Pancreas (tissue), 10 donors: ENCODE data around the gene OBI1. TPM values are rescaled to one million over a fixed set of nuclear protein-coding genes. Genes with fewer than 3 reads are reported as not detected.

Experiments
- ATAC-seq, 4 donors: fragments of 200-7000 bp; cut with Tn5 transposase; one replicate each; pipeline versions ENCODE4 v1.8.0 to v1.9.1; 2020; ENCODE audit warnings: mild to moderate bottlenecking in 4 of 4, moderate library complexity in 4 of 4
- DNase-seq, 6 donors: peaks; one replicate each; pipeline ENCODE4 v3.0.0-alpha.2; 2020
- FAIRE-seq: peaks from 2 replicates; lab custom pipeline; 2012; peaks lifted over from hg19 to GRCh38; lab: Jason Lieb, UNC
- H3K27ac ChIP-seq, 4 donors: fragments of 200-600 bp; sonication (generic); 1 replicate in 3 of 4; 2 replicates in 1 of 4; pipeline versions ENCODE4 v1.5.0 to v1.8.0; 2020
- H3K27me3 ChIP-seq, 4 donors: fragments of 200-600 bp; one replicate each; pipeline ENCODE4 v1.8.0; 2021
- H3K36me3 ChIP-seq, 3 donors: fragments of 200-600 bp; sonication (generic) in 1 of 3; one replicate each; pipeline versions ENCODE4 v1.5.0 to v1.8.0; 2020 to 2021
- H3K4me1 ChIP-seq, 3 donors: fragments of 200-600 bp; one replicate each; pipeline ENCODE4 v1.8.0; 2021
- H3K4me3 ChIP-seq, 4 donors: fragments of 200-600 bp; sonication (generic) in 2 of 4; one replicate each; pipeline versions ENCODE4 v1.5.0 to v1.8.0; 2020 to 2021
- H3K9me3 ChIP-seq, 4 donors: fragments of 200-600 bp; one replicate each; pipeline ENCODE4 v1.8.0; 2021
- CTCF ChIP-seq, 4 donors: fragments of 200-600 bp; sonication (generic) in 3 of 4; IDR thresholded peaks; one replicate each; pipeline versions ENCODE4 v1.5.0 to v1.8.0; 2021; ENCODE audit warnings: antibody characterized with exemption in 4 of 4
- WGBS, 2 donors: extraction: QIAGEN DNeasy Blood & Tissue Kit; methylation state at CpG; one replicate each; pipeline ENCODE4 v1.1.7; 2013; 5-methylcytosine and 5-hydroxymethylcytosine counted together
- intact Hi-C, 3 donors: fragments of 100-400 bp; cut with DNase I; formaldehyde crosslinking; loops; one replicate each; pipeline versions ENCODE4 v1.11.1 to v1.14.2; 2022
- polyA plus RNA-seq, 2 donors: library from polyadenylated mRNA; stranded (reverse); fragments of 200-250 nt; gene quantifications; one replicate each; pipeline ENCODE4 v1.2.3, GENCODE V29; 2013
- total RNA-seq, 6 donors: library from RNA; stranded (reverse); fragmentation: NEBNext Ultra II Directional in 4 of 6; extraction: Animal tissue kit (Norgen Biotek cat#: 25700) in 4 of 6; gene quantifications; one replicate each; pipeline versions ENCODE4 v1.2.1 to v1.2.4, GENCODE V29; 2021 to 2023
- donor health status: healthy with polysubstance abuse.
- donor health status: DM: no; HTN: no; CAD: no; lungs with moderate emphysema.
- donor health status: DM: no; HTN: no; CAD: no.
- donor health status: control.
- donor health status: control.
- donor health status: Bipolar disorder and iron deficiency.
- donor health status: DM: yes; HTN: yes; CAD: no.
- donor health status: DM: no; HTN: no; CAD: no.
- donor health status: DM: no; HTN: no; CAD: no.
- donor health status: DM: yes; HTN: yes; CAD: no.

OBI1 gene
- total and polyA plus RNA-seq, 8 donors: 1.3 to 4.1 (median 2.6) TPM

- WGBS, 2 donors: 10 to 12% methylated on average over 6 of the region's 6 CpGs
- no peaks in the 10 kb centered on the region for H3K9me3 ChIP-seq
- H3K4me3 ChIP-seq: no peak overlapping the region
- TF ChIP-seq CTCF (IDR thresholded peaks at IDR 0.05): no peak
- H3K36me3 ChIP-seq: no peaks in the 10 kb centered on the region
- ATAC-seq: no peak
- no peaks in the 10 kb centered on the region for H3K4me1 ChIP-seq
- no peak overlapping the region for H3K27ac ChIP-seq
- H3K27me3 ChIP-seq: peaks cover 14 to 88% (median 45%) of the 10 kb centered on the region in 4 donors
- DNase-seq: no peak
- no peak for FAIRE-seq
- intact Hi-C loops: no loop called here
These were observed 66.4 kb downstream of the OBI1 start for GRCh38 chr13:78592584-78592983.

- Histone ChIP-seq H3K9me3 (no peaks in the 10 kb centered on the region), H3K27ac (no peak overlapping the region), H3K4me3 (no peak overlapping the region), H3K4me1 (no peaks in the 10 kb centered on the region), H3K27me3 (peaks cover 14 to 66% (median 29%) of the 10 kb centered on the region in 4 donors), H3K36me3 (no peaks in the 10 kb centered on the region)
- TF ChIP-seq CTCF (IDR thresholded peaks at IDR 0.05): no peak
- ATAC-seq (peak in 2 of 4 donors; percentile 44 to 70), DNase-seq (peak in 2 of 6 donors; percentile 29 to 64), FAIRE-seq (no peak)
- 3 to 4% methylated on average over 7 of the region's 7 CpGs for WGBS, 2 donors
- intact Hi-C loops: no loop called here
These were observed 69.7 kb downstream of the OBI1 start for GRCh38 chr13:78589206-78589605.

- peaks cover 12 to 51% (median 22%) of the 10 kb centered on the region in 4 donors for H3K27me3 ChIP-seq
- no peaks in the 10 kb centered on the region for H3K4me1 ChIP-seq
- FAIRE-seq (no peak), DNase-seq (no peak), ATAC-seq (no peak)
- no peaks in the 10 kb centered on the region for H3K36me3 ChIP-seq
- WGBS, 2 donors: 6 to 10% methylated on average over 18 of the region's 18 CpGs
- no peak overlapping the region for H3K4me3 ChIP-seq
- no peaks in the 10 kb centered on the region for H3K9me3 ChIP-seq
- no peak for TF ChIP-seq CTCF (IDR thresholded peaks at IDR 0.05)
- intact Hi-C loops: no loop called here
- H3K27ac ChIP-seq: no peak overlapping the region
These were observed 71.6 kb downstream of the OBI1 start for GRCh38 chr13:78587395-78587794.

- no peak overlapping the region for H3K4me3 ChIP-seq
- no peaks in the 10 kb centered on the region for H3K4me1 ChIP-seq
- peaks cover 6 to 44% (median 18%) of the 10 kb centered on the region in 4 donors for H3K27me3 ChIP-seq
- no peak for FAIRE-seq
- no peak overlapping the region for H3K27ac ChIP-seq
- H3K36me3 ChIP-seq: no peaks in the 10 kb centered on the region
- no peak for ATAC-seq
- 6 to 8% methylated on average over 21 of the region's 21 CpGs for WGBS, 2 donors
- TF ChIP-seq CTCF (IDR thresholded peaks at IDR 0.05): no peak
- no peak for DNase-seq
- no peaks in the 10 kb centered on the region for H3K9me3 ChIP-seq
- intact Hi-C loops: no loop called here
These were observed 72.2 kb downstream of the OBI1 start for GRCh38 chr13:78586706-78587105.

DNA sequence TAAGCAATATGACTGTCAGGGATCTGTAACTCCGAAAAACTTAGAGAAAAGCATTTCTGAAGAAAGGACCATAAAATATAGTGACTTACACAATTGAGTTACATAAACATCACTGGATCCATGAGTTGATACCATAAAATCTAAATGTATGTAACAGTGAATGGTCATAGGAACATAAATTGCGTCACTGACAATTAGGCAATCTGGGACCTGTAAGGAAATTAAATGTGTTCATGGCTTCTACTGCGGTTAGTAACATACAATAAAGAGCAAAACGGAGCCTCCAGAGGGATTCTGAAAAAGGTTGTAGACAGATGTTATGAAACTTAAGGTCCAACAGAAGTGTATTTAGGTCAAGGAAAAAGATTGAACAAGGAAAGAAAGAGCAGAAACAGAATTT, 82.7 kb downstream of the OBI1 start:
- no peak overlapping the region for H3K4me3 ChIP-seq
- no peaks in the 10 kb centered on the region for H3K9me3 ChIP-seq
- TF ChIP-seq CTCF (IDR thresholded peaks at IDR 0.05): no peak
- ATAC-seq: no peak
- H3K27ac ChIP-seq: no peak overlapping the region
- no peaks in the 10 kb centered on the region for H3K27me3 ChIP-seq
- intact Hi-C loops: no loop called here
- H3K36me3 ChIP-seq: no peaks in the 10 kb centered on the region
- 77 to 83% methylated on average over 4 of the region's 4 CpGs for WGBS, 2 donors
- no peak for FAIRE-seq
- DNase-seq: no peak
- H3K4me1 ChIP-seq: no peaks in the 10 kb centered on the region
